Mucosa of gallbladder (tissue), 1 donor: Measurements from ENCODE around the gene PIKFYVE. TPM values are rescaled to one million over a fixed set of nuclear protein-coding genes. Genes with fewer than 3 reads are reported as not detected.
"Not testable (repeated sequence)": the region's sequence is repeated elsewhere in the genome, so short reads cannot be mapped to it uniquely, and the experiment has no call there.

Source experiments
- DNase-seq: peaks from one replicate; pipeline ENCODE4 v3.0.0-alpha.2; 2020; ENCODE audit warnings: low spot score
- total RNA-seq: library from RNA; stranded (reverse); gene quantifications from one replicate; pipeline ENCODE4 v1.2.1, GENCODE V29; 2021
- donor health status: DM: no; HTN: no; CAD: no.

Gene PIKFYVE
- 23.3 TPM for total RNA-seq

GRCh38 chr2:208265801-208266552 is at the start of gene PIKFYVE:
Gene PIKFYVE (plus strand): TSS chr2:208266255. CDS start chr2:208271520, 5,265 bp downstream.
- peak; percentile 97 for DNase-seq

- not testable (repeated sequence) for DNase-seq
Measured at GRCh38 chr2:208221873-208222272, 44.2 kb upstream of the PIKFYVE start.

GRCh38 chr2:208222351-208222750 is 43.7 kb upstream of the PIKFYVE start:
- no peak for DNase-seq

GRCh38 chr2:208224802-208225201 is 41.3 kb upstream of the PIKFYVE start:
- DNase-seq = no peak

- DNase-seq = no peak
Measured at GRCh38 chr2:208227581-208228232, 38.3 kb upstream of the PIKFYVE start.

- no peak for DNase-seq
Measured at GRCh38 chr2:208228476-208228875, 37.6 kb upstream of the PIKFYVE start.

GRCh38 chr2:208234786-208235185 is 31.3 kb upstream of the PIKFYVE start:
- DNase-seq = no peak

GRCh38 chr2:208235860-208236259 is 30.2 kb upstream of the PIKFYVE start:
- no peak for DNase-seq

- no peak for DNase-seq
Measured at GRCh38 chr2:208239770-208240493, 26.1 kb upstream of the PIKFYVE start.

GRCh38 chr2:208240619-208241209 is 25.3 kb upstream of the PIKFYVE start:
- DNase-seq = no peak

- DNase-seq = no peak
Measured at GRCh38 chr2:208244422-208244821, 21.6 kb upstream of the PIKFYVE start.

- DNase-seq = no peak
Measured at GRCh38 chr2:208245746-208246145, 20.3 kb upstream of the PIKFYVE start.

- no peak for DNase-seq
Measured at GRCh38 chr2:208248601-208249000, 17.5 kb upstream of the PIKFYVE start.

- DNase-seq = no peak
Measured at GRCh38 chr2:208249296-208249695, 16.8 kb upstream of the PIKFYVE start.

- no peak for DNase-seq
Measured at GRCh38 chr2:208250388-208250787, 15.7 kb upstream of the PIKFYVE start.

- no peak for DNase-seq
Measured at GRCh38 chr2:208251098-208251497, 15.0 kb upstream of the PIKFYVE start.

- DNase-seq = no peak
Measured at GRCh38 chr2:208252716-208253492, 13.2 kb upstream of the PIKFYVE start.

- DNase-seq = no peak
Measured at GRCh38 chr2:208253600-208254117, 12.4 kb upstream of the PIKFYVE start.

- peak; percentile 77 for DNase-seq
Measured at GRCh38 chr2:208254118-208254870, 11.8 kb upstream of the PIKFYVE start.

GRCh38 chr2:208254871-208255556 is 11.0 kb upstream of the PIKFYVE start, which contains the start of gene IDH1:
Gene IDH1 (minus strand): TSS chr2:208255071. CDS start chr2:208251551, 3,520 bp downstream.
- DNase-seq = peak; percentile 97
